DMS 273 (cell line): ENCODE data around the gene NXPE3.
"Not testable (repeated sequence)": the region's sequence is repeated elsewhere in the genome, so short reads cannot be mapped to it uniquely, and the experiment has no call there.

Experiments
- DNase-seq: peaks from one replicate; lab custom pipeline; 2025; ENCODE audit not compliant: unreplicated experiment; lab: John Stamatoyannopoulos, UW

NXPE3 gene

DNA sequence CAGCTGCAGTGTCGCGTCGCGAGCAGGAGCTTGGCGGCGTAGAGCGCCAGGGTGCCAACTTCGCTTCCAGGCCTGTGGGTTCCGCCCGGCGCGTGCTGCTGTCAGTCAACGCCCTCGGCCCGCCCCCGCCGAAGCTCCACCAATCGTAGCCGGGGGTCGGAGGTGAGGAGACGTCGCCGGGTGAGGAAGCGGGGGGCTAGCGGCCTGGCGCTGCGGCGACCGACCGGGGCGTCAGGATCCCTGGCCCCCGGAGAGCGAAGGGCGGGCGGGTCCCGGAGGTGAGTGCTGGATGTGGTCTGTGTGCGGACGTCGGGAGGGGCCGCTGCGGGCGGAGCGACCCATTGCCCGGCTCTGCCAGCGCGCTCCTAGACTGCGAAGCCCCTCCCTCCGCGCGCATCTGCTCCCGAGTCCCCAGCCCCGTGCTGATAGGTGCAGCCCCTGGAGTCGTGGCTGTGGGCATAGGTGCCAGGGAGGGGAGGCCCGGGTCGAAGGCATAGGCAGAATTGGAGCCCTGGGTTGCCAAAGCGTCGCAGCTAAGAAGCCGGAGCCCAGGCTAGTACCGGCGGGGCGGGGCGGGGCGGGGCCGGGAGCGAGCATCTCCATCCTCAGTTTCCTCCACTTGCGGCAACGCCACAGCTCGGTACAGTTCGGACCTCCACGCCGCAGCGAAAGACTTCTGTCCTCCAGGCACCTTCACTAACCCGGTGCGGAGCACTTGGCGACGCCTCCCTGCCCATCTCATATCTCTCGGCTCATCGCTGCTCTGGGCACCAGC lies at the start of gene NXPE3:
NXPE3 (plus strand) TSS at position 165 of the 775 bp plus-strand sequence. CDS start 6,386 bp downstream, outside the sequence.
- peak; percentile 96 for DNase-seq

DNA sequence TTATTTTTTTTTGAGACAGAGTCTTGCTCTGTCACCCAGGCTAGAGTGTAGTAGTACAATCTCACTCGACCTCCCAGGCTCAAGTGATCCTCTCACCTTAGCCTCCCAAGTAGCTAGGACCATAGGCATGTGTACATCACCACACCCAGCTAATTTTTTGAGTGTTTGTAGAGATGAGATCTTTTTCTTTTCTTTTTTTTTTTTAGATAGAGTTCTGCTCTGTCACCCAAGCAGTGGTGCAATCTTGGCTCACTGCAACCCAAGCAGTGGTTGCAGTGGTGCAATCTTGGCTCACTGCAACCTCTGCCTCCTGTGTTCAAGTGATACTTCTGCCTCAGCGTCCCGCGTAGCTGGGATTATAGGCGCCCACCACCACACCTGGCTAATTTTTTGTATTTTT lies 49.4 kb upstream of the NXPE3 start:
- DNase-seq: no peak

DNA sequence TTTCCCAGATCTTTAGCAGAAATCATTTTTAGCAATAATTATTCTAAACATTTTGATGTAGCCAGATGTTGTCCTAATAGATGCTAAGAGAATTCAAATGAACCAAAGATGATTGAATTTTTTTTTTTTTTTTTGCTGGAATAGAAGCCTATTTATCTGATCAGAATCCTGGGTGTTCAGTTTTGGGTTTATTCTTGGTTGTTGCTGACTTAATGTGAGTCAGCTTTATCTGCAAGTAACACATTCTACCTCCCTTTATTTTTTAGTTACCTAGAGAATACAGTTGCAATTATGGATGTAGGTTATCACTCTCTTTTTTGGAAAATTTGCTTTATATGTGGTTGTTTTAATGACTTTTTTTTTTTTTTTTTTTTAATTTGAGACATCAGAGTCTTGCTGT lies 48.2 kb upstream of the NXPE3 start:
- no peak for DNase-seq

DNA sequence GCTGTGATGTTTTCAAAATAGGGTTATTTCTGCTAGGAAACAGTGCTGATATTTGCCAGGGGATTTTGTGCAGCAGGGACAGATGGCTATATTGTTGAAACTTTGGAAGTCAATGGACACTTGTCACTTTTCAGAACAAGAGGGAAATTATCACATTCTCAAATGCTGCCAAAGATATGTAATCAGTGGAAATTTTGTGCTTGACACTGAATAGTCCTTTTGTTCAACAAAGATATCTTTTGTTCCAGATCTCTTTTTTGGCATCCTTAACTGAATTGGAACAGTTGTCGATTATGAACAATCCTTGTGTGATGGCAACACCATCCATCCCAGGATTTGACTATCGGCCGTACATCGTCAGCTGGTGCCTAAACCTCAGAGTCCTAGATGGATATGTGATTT lies 46.8 kb upstream of the NXPE3 start:
- DNase-seq: no peak

DNA sequence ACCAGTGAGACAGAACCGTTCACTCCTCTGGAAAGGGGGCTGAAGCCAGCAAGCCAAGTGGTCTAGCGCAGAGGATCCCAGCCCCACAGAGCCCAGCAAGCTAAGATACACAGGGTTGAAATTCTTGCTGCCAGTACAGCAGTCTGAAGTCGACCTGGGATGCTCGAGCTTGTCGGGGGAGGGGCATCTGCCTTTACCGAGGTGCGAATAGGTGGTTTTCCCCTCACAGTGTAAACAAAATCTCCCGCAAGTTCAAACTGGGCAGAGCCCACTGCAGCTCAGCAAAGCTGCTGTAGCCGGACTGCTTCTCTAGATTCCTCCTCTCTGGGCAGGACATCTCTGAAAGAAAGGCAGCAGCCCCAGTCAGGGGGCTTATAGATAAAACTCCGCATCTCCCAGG lies 43.2 kb upstream of the NXPE3 start:
- no peak for DNase-seq

DNA sequence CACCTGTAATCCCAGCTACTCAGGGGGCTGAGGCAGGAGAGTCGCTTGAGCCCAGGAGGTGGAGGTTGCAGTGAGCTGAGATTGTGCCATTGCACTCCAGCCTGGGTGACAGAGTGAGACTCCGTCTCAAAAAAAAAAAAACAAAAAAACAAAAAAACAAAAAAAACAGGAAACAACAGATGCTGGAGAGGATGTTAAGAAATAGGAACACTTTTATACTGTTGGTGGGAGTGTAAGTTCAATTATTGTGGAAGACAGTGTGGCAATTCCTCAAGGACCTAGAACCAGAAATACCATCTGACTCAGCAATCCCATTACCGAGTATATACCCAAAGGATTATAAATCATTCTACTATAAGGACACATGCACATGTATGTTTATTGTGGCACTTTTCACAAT lies 37.1 kb upstream of the NXPE3 start:
- DNase-seq: not testable (repeated sequence)

DNA sequence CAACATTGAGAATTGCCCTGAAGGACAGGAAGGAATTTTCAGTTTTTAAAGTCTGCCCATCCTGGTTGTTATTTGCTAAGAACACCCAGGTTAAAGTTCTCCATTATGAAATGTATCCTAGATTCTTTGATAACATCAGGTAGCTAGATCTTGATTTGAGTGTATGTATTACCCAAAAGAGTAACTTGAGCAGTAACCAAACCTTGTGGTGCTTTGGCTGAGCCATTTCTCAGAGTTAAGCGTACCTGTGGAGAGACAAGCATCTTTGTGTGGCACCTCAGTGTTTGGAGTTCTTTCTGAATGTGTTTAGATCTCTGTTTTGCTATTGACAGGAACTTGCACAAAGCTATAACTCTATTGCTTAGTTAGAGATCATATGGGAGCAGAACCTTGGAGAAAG lies 34.2 kb upstream of the NXPE3 start:
- no peak for DNase-seq

DNA sequence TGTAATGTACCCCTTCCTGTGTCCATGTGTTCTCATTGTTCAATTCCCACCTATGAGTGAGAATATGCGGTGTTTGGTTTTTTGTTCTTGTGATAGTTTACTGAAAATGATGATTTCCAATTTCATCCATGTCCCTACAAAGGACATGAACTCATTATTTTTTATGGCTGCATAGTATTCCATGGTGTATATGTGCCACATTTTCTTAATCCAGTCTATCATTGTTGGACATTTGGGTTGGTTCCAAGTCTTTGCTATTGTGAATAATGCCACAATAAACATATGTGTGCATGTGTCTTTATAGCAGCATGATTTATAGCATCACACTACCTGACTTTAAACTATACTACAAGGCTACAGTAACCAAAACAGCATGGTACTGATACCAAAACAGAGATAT lies 33.1 kb upstream of the NXPE3 start:
- DNase-seq: not testable (repeated sequence)

DNA sequence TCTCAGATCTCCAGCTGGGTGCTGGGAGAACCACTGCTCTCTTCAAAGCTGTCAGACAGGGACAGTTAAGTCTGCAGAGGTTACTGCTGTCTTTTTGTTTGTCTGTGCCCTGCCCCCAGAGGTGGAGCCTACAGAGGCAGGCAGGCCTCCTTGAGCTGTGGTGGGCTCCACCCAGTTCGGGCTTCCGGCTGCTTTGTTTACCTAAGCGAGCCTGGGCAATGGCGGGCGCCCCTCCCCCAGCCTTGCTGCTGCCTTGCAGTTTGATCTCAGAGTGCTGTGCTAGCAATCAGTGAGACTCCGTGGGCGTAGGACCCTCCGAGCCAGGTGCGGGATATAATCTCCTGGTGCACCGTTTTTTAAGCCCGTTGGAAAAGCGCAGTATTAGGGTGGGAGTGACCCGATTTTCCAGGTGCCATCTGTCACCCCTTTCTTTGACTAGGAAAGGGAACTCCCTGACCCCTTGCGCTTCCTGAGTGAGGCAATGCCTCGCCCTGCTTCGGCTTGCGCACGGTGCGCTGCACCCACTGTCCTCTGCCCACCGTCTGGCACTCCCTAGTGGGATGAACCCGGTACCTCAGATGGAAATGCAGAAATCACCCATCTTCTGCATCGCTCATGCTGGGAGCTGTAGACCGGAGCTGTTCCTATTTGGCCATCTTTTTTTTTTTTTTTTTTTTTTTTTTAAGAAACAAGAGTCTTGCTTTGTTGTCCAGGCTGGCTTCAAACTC lies 25.5 kb upstream of the NXPE3 start:
- DNase-seq: not testable (repeated sequence)

DNA sequence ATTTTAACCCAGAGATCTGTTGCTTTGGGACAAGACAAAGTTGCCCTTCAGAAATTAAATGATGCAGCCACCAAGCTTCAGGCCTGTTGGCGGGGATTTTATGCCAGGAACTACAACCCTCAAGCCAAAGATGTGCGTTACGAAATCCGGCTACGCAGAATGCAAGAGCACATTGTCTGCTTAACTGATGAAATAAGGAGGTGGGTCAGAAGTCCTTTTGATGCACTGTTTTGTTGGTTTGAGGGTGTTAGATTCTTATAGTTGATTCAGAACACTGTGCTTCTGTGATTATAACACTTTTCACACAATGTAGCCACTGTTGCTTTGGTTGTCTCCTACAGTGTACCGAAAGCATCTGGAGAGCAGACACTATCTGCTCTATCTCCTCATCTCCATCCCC lies 20.8 kb upstream of the NXPE3 start:
- DNase-seq: no peak

DNA sequence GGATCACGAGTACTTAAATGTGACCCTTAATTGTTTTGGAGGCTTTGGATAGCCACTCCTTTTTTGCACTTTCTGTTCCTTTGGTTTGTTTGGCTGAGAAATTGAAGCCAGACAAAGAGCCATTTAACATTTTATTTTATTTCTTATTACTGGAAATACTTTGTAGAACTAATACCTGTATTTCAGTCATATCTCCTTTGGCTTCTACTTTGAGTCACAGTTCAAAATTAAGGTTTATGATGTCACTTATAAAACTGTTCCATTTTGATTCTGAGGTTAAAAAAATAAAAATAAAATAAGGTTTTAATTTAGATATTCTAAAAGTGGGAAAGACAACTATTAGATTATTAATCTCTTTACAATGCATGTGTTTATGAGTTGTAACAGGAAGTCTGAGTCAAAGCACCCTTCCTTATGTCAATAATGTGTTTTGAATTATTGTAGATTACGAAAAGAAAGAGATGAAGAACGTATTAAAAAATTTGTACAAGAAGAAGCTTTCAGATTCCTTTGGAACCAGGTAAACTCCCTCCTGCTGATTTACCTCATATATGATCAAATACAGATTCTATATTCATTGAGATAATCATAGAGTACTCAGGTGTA lies 16.9 kb upstream of the NXPE3 start:
- DNase-seq: no peak

DNA sequence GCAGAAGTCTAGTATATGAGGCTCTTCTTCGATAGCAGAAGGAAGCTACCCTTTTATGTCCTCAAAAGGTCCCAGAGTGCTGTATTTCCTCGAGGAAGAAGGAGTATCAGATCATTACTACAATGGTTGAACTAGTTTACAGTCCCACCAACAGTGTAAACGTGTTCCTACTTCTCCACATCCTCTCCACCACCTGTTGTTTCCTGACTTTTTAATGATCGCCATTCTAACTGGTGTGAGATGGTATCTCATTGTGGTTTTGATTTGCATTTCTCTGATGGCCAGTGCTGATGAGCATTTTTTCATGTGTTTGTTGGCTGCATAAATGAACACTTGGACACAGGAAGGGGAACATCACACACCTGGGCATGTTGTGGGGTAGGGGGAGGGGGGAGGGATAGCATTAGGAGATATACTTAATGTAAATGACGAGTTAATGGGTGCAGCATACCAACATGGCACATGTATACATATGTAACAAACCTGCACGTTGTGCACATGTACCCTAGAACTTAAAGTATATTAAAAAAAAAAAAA lies 1.2 kb upstream of the NXPE3 start:
- not testable (repeated sequence) for DNase-seq

DNA sequence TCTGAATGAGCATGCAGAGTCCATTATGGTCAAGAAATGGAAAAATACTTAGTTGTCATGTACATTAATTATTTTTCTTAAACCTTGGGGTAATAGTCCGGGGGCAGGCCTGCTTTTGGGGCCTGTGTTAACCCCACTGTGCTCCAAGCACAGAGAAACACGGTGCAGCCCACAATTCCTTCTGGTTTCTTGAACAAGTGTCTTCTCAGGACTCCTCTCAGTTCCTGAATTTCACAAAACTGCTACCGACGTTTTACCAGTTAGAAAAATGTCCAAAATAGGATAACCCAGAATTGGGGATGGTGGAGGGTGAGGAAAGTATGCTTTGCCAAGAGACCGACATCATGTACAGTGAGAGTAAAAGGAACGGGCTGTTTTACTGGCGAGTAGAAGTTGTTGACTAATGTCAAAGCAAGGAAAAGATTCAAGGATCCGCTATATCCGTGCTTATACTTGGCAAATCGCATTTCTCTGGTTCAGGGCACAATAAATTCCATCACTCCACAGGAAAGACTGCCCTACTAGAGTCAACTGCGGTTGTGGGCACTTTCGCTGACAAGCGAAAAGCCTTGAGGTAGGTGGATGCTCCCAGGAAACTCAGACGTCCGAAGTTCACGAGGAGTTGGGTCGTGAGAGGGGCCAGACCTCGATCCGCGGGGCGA lies 495 bp upstream of the NXPE3 start:
- DNase-seq: no peak

DNA sequence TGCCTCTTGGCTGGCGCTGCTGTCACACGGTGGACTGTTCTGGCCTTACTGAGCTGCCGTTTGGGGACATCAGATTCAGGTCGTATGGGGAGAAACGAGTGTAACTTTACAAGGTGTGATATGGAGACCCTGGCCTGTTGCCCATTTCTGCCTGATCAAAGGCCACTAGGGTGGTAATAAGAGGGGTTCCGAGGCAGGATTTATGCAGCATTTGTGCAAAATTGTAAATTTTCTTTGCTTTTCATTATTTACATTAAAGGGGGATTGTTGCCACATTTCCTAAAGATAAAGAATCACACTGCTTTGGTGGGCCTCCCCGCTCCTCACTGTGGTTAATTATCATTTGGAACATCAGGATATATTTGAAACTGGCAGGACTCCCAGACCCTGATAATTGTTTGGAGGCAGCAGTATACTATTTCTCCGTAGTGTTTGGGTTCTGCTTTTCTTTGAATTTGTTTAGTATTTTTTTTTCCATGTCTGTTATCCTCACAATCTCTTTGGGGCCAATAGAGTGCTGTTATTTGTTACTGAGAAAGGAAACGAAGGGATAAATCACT lies 891 bp downstream of the NXPE3 start:
- DNase-seq: peak; percentile 84

DNA sequence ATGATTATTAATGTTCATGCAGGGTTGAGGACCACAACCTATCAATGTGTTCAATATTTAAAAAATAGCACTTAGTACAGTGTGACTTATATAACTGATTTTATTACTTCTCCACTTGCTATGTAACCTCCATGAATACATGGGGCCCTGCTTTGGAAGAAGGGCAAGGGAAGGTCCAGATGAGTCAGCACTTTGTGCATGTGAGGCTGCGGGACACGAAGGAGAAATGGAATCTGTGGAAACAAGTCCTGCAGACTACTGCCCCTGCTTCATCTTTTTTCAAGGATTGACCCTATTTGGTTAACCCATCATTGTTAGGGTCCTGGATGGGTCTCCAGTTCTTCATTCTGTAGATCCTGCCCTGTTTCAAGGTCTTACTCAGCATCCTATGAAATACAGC lies 1.6 kb downstream of the NXPE3 start:
- peak; percentile 72 for DNase-seq

DNA sequence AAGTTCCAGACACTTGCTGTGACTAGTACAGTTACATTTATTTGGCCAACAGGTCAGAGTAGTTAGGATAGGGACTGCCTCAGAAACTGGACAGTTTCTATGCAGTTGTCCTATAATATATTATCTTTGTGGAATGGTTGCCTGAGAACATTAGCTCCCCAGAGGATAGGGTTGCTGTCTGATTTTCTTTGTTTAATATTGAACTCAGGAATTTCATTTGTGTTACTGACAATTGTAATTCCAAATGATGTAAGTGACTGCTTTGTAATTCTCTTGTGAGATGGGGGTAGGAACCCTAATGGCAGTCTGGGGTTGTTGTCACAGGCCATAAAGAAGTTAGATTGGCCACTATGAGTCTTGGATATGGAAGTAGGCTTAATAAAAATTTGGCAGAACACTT lies 2.2 kb downstream of the NXPE3 start:
- peak; percentile 34 for DNase-seq

DNA sequence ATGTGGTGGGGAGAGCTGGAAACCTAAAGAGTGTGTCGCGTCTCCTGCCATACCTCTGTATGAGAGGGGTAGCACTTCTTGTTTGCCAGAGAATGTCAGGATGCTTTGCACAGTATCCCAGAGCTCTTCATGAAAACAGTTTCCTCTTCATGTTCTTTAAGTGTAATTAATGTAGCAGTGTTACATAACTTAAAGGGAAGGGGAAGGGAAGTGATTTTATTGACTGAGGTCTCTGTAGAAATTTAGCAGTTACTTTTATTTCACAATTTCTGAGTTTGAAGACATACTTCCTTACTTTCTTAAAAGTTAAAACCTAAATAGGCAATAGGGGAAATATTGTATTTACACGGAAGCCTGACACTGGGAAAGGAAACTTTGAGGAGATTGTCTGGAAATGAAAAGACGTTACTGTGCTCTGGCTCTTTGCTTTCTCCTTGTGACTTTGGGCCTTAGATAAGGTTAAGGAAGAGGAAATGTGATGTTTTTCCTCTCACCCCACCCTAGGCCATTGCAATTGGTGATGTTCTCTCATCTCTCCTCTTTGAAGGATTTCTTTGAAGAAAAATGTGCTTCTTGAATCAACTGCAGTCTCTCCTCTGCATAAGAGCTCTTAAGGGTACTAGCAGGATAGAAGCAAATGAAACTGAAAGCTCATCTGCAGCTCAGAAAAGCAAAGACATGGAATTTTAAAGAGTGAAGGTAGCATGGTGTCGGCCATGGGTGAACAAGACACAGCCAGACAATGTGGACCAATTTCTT lies 6.0 kb downstream of the NXPE3 start:
- no peak for DNase-seq

DNA sequence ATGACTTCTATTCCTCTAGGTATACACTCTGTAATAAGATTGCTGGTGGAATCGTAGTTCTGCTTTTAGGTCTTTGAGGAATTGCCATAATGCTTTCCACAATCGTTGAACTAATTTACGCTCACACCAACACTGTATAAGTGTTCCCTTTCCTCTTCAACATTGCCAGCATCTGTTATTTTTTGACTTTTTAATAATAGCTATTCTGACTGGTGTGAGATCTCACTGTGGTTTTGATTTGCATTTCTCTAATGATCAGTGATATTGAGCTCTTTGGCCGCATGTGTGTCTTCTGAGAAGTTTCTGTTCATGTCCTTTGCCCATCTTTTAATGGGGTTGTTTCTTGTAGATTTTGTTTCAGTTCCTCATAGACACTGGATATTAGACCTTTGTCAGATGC lies 12.8 kb downstream of the NXPE3 start:
- no peak for DNase-seq

DNA sequence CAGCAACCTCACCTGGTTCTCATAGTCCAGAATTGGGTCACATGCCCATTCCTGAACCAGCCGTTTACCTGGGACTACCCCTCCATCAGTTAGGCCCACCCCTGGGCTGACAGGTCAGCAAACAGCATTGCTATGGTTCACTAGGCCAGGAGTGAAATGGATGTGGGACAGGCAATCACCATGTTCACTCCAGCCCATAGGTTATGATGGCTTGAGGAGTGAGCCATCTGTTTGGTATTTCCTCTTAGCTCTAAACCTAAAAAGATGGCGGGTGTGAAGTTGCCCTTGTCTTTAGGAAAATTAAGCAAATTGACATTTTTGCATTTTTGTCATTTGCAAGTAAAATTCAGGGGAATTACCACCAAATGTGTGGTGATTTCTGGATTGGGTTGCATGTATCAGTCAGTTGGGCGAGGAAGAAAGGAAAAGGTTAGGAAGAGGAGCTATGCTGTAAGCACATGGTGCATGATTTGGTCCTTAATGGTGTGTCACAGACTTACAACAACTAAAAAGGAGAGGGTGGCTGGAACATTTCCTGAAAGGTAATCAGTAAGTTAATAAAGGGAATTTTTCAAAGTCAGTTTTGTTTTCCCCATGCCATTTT lies 17.2 kb downstream of the NXPE3 start:
- no peak for DNase-seq

DNA sequence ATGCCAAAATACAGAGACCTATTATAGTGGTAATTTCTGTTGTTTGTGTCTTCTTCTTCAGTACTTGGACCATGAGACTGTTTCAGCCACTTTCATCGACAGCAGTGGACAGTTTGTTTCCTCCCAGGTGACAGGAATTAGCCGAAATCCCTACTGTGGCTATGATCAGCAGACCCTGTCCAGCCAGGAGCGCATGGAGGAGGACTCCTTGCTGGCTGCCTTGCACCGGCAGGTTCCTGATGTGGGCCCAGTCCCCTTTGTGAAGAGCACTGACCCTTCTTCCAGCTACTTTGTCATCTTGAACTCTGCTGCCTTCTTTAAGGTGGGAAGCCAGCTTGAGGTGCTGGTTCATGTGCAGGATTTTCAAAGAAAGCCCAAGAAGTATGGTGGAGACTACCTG lies 22.2 kb downstream of the NXPE3 start:
- DNase-seq: no peak
